GM19395 (cell line): ENCODE data around the gene DPPA4.

Source experiments
- ATAC-seq: cut with Tn5 transposase; IDR thresholded peaks from one replicate; pipeline ENCODE4 v1.9.1; 2021; ENCODE audit warnings: mild to moderate bottlenecking, moderate library complexity; ENCODE audit not compliant: unreplicated experiment

Gene DPPA4

GRCh38 chr3:109339714-109340648 lies 2.6 kb upstream of the DPPA4 start:
- no peak for ATAC-seq

GRCh38 chr3:109339197-109339596 lies 1.9 kb upstream of the DPPA4 start:
- ATAC-seq: no peak

GRCh38 chr3:109338322-109338721 lies 976 bp upstream of the DPPA4 start:
- no peak for ATAC-seq

- ATAC-seq: no peak
Observed at GRCh38 chr3:109336291-109336861, 970 bp downstream of the DPPA4 start.

- ATAC-seq: no peak
Observed at GRCh38 chr3:109334572-109334971, 2.8 kb downstream of the DPPA4 start.

GRCh38 chr3:109331692-109332091 lies 5.7 kb downstream of the DPPA4 start:
- ATAC-seq: no peak

GRCh38 chr3:109330405-109330804 lies 6.9 kb downstream of the DPPA4 start:
- no peak for ATAC-seq

- ATAC-seq: no peak
Observed at GRCh38 chr3:109328202-109328601, 9.1 kb downstream of the DPPA4 start.

- no peak for ATAC-seq
Observed at GRCh38 chr3:109325657-109326056, 11.7 kb downstream of the DPPA4 start.

GRCh38 chr3:109325109-109325508 lies 12.2 kb downstream of the DPPA4 start:
- ATAC-seq: no peak

GRCh38 chr3:109316162-109316730 lies 21.1 kb downstream of the DPPA4 start, which contains the start of gene DPPA2:
DPPA2 (minus strand) TSS chr3:109316517; CDS start chr3:109314542, 1,975 bp downstream.
- no peak for ATAC-seq

- no peak for ATAC-seq
Observed at GRCh38 chr3:109313061-109313460, 24.3 kb downstream of the DPPA4 start.

GRCh38 chr3:109297496-109297895 lies 39.9 kb downstream of the DPPA4 start:
- no peak for ATAC-seq

GRCh38 chr3:109284071-109284470 lies 53.3 kb downstream of the DPPA4 start:
- no peak for ATAC-seq

GRCh38 chr3:109278546-109278945 lies 58.8 kb downstream of the DPPA4 start:
- ATAC-seq: no peak

- ATAC-seq: no peak
Observed at GRCh38 chr3:109278141-109278540, 59.2 kb downstream of the DPPA4 start.
